ENCODE data around the gene SLC45A1.

The SLC45A1 gene

GRCh38 chr1:8312235-8313218 is 5.4 kb upstream of the SLC45A1 start:
- no peak for DNase-seq

- DNase-seq, result no peak
These were observed 4.7 kb upstream of the SLC45A1 start for GRCh38 chr1:8313231-8313630.

- peak; percentile 15 for DNase-seq
These were observed 3.3 kb upstream of the SLC45A1 start for GRCh38 chr1:8314346-8315280.

DNA sequence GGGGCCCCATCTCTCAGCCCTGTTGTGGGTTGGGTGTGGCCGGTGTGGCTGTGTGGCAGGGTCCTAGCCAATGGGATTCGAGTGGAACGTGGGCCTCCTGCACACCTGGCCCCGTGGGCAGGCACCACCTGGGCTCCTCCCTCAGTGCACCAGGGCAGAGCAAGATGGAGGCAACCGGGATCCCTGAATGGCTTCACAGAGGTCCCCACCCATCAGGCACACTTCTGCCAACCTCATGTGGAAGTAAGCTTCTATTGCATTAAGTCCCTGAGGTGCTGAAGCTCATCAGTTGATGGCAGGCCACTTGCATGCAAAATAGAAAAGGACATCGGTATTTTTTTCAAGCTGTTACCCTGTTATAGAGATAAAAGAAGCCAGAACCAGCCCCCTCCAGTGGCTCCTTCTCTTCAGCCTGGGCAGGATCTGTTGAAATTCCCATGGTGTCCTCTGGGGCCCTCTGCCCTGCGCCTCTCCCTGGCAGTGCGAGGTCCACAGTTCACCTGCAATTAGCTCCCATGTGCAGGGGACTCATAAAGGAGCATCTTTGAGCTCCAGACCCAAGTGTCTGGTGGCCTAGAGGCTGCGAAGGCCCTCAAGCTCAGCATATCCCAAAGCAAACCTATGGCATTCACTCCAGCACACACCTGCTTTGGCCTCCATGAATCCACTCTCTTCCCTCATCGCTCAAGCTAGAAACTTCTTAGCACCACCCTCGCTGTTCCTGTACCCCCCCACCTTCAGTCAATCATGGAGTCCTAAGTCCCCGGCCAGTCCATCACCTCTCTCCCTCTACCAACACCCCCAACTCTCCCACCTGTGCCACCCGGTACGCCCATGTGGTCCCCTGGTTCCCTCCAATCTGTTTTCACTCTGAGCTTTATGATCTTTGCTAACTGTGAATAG is 2.1 kb upstream of the SLC45A1 start:
- no peak for DNase-seq

GRCh38 chr1:8318436-8318835 is 522 bp downstream of the SLC45A1 start:
- DNase-seq, result no peak

DNA sequence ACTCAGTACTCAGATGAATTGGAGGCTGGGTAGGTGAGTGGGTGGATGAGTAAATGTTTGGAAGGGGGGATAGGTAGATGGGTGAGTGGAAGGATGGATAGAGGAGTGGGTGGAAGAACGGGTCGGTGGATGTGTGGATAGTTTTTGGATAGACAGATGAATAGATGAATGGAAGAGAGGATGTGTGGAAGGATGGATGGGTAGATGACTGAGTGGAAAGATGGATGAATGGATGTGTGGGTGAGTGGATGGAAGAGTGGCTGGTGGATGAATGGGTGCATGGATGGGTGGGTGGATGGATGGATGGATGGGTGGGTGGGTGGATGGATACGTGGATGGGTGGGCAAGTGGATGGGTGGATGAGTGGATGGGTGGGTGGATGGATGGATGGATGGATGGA is 3.7 kb downstream of the SLC45A1 start:
- DNase-seq, result no peak

GRCh38 chr1:8323706-8324105 is 5.8 kb downstream of the SLC45A1 start:
- no peak for DNase-seq

DNA sequence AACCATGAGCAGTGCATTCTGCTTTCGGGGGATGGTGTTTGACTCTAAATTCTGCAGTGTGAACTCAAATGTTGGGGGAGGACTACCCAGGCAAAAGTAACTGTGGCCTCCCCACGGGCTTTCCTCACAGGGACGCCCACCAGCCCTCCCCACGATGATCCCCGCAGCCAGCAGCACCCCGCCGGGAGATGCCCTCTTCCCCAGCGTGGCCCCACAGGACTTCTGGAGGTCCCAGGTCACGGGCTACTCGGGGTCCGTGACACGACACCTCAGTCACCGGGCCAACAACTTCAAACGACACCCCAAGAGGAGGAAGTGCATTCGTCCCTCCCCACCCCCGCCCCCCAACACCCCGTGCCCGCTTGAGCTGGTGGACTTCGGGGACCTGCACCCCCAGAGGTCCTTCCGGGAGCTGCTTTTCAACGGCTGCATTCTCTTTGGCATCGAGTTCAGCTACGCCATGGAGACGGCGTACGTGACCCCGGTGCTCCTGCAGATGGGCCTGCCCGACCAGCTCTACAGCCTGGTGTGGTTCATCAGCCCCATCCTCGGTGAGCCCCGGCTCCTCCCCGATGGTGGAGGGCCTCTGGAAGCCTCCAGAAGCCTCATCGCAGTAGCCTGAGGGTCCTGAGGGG is 6.4 kb downstream of the SLC45A1 start:
- DNase-seq, result no peak

DNA sequence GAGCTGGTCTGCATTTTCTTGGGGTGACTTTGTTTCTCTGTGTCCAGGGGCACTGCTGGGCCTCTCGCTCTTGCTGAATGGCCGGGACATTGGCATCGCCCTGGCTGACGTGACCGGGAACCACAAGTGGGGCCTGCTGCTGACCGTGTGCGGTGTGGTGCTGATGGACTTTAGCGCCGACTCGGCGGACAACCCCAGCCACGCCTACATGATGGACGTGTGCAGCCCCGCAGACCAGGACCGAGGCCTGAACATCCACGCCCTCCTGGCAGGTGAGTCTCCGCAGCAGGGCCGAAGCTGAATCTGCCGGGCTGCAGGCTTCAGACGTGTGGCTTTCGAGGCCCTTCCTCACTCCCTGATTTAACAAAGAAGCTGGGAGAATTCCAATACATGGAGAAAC is 7.9 kb downstream of the SLC45A1 start:
- DNase-seq, result no peak

DNA sequence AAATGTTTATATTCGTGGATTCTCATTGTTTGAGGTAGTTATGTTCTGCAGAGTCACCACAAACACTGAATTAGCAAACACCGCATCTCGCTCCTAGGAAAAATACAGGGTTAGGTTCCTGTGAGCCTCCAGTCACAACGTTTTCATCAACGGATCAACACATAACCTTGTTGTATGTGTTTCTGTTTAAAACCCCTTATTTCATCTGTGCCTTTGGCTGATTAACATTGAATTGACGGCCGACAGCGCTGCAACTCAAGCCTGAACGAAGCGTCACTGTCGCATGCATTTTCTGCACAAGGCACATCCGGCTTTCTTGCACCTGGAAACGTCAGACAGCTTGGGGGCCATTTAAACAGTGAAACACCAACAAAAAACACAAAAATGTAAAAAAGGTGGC is 8.4 kb downstream of the SLC45A1 start:
- DNase-seq, result no peak

GRCh38 chr1:8328271-8328670 is 10.4 kb downstream of the SLC45A1 start:
- DNase-seq, result no peak

GRCh38 chr1:8329439-8329838 is 11.5 kb downstream of the SLC45A1 start:
- DNase-seq, result no peak

GRCh38 chr1:8329858-8330257 is 11.9 kb downstream of the SLC45A1 start:
- DNase-seq, result no peak

GRCh38 chr1:8330271-8331125 is 12.6 kb downstream of the SLC45A1 start:
- no peak for DNase-seq

GRCh38 chr1:8332806-8333205 is 14.9 kb downstream of the SLC45A1 start:
- DNase-seq, result no peak

DNA sequence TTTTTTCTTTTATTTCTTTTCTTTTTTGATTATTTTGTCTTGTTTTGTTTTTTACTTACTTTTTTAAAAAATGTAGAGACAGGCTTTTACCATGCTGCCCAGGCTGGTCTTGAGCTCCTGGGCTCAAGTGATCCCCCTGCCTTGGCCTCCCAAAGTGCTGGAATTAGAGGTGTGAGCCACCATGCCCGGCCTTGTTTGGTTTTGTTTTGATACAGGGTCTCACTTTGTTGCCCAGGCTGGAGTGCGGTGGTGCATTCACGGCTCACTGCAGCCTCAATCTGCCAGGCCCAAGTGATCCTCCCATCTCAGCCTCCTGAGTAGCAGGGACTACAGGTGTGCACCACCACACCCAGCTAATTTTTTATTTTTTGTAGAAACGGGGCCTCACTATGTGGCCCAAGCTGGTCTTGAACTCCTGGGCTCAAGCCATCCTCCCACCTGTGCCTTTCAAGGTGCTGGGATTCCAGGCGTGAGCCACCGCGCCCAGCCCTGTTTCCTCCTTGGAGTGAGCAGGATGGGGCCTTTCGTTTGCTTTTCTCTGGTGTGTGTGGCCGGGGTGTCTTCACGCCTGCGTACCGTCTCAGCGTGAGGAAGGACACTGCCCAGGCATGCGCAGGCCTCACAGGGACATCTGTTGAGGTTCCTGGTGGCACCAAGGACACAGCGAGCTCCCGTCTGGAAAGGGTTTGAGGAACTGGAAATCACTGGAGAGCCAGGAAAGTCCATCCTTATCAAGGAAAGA is 15.5 kb downstream of the SLC45A1 start:
- no peak for DNase-seq

DNA sequence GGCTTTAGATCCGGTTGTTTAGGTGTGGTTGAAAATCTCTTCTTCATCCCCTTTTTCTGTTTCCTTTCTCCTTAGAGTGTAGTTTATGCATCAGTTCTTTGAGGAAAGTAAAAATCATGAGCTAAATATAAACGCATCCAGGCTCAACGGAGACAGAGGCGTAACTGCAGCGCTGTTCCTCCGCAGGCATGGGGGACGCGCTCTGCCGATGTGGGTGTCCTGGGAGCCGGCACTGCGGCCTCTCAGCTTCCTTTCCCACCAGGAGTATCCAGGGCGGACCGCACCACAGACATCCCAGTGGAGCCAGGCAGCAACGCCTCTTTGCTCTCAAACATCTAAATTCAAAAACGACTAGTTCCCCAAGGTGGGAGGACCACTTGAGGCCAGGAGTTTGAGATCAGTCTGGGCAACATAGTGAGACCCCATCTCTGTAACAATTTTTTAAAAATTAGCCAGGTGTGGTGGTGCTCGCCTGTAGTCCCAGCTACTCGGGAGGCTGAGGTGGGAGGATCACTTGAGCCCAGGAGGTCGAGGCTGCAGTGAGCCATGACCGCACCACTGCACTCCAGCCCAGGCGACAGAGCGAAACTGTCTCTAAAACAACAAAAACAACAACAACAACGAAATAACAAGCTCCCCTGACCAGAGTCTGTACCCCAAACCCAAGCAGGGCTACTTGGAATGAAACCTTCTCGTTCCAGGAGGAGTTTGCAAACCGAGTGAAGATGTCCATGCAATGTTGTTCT is 16.4 kb downstream of the SLC45A1 start:
- DNase-seq, result no peak

- no peak for DNase-seq
These were observed 17.3 kb downstream of the SLC45A1 start for GRCh38 chr1:8335246-8335645.

DNA sequence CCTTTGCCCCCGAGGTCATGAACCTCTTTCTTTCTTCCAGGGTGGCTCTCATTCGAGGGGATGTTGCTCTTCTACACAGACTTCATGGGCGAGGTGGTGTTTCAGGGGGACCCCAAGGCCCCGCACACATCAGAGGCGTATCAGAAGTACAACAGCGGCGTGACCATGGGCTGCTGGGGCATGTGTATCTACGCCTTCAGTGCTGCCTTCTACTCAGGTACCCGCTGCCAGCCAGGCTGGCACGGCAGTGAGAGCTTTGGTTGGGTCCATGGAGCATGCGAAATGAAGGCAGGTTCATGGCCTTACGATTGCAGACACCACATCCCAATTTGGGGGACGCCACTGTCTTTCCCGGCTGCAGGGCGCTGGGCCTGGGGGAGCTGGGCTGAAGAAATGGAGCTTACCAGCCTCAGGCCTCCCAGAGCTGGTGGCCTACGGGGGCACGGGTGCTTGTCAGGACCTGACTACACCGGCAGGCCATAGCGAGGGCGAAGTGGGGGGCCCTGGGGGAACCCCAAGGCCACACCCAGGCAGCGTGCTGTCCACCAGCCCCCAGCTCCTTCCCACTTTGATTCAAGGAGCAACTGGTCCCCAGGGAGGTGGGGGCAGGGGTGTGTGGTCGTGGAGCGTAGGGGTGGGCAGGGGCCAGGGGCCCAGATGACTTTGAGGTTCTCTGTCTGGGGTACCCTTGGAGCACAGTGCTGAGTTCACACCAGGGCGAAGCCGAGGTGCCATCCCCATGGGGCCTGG is 20.0 kb downstream of the SLC45A1 start:
- DNase-seq, result no peak
